Stimulated activated naive CD4-positive, alpha-beta T cell (primary cell): ENCODE measurements around the gene KRTAP10-6.
"Not testable (repeated sequence)": the region's sequence is repeated elsewhere in the genome, so short reads cannot be mapped to it uniquely, and the experiment has no call there.

ENCODE experiments used
- DNase-seq, 6 experiments: peaks; one replicate each; lab custom pipeline; 2025; lab: John Stamatoyannopoulos, UW

KRTAP10-6 gene

GRCh38 chr21:44557491-44558328 is 34.6 kb downstream of the KRTAP10-6 start:
- DNase-seq: no peak

GRCh38 chr21:44556879-44557278 is 35.4 kb downstream of the KRTAP10-6 start:
- no peak for DNase-seq

- DNase-seq: no peak
These were observed 37.0 kb downstream of the KRTAP10-6 start for GRCh38 chr21:44555200-44555875.

GRCh38 chr21:44552681-44553080 is 39.6 kb downstream of the KRTAP10-6 start:
- no peak for DNase-seq

- no peak for DNase-seq
These were observed 40.2 kb downstream of the KRTAP10-6 start for GRCh38 chr21:44552136-44552535.

- no peak for DNase-seq
These were observed 40.9 kb downstream of the KRTAP10-6 start, which contains the start of gene KRTAP10-2 for GRCh38 chr21:44551340-44551961. Gene KRTAP10-2, minus strand, starts transcription at chr21:44551505. Its CDS starts 47 bp downstream, at chr21:44551458.

GRCh38 chr21:44550807-44551206 is 41.5 kb downstream of the KRTAP10-6 start:
- no peak for DNase-seq

GRCh38 chr21:44550285-44550684 is 42.0 kb downstream of the KRTAP10-6 start:
- not testable (repeated sequence) for DNase-seq

GRCh38 chr21:44549525-44550211 is 42.6 kb downstream of the KRTAP10-6 start:
- DNase-seq: no peak

- DNase-seq: no peak
These were observed 43.4 kb downstream of the KRTAP10-6 start for GRCh38 chr21:44548922-44549321.

GRCh38 chr21:44548381-44548780 is 43.9 kb downstream of the KRTAP10-6 start:
- DNase-seq: no peak

- DNase-seq: peak in 4 of 6 experiments; percentile 20 to 66 (median 60)
These were observed 44.5 kb downstream of the KRTAP10-6 start for GRCh38 chr21:44547656-44548331.

- DNase-seq: no peak
These were observed 47.7 kb downstream of the KRTAP10-6 start for GRCh38 chr21:44544566-44544965.

GRCh38 chr21:44542716-44543115 is 49.6 kb downstream of the KRTAP10-6 start:
- DNase-seq: no peak
